GM12873 (cell line): ENCODE results near the gene DNAJC3.

Source experiments
- TF ChIP-seq, protein P1 (sequence below): IDR thresholded peaks from 2 replicates; pipeline ENCODE4 v1.5.1; 2012; ENCODE audit warnings: low read depth, mild to moderate bottlenecking, moderate library complexity, low read length, control low read depth; ENCODE audit not compliant: insufficient read depth; ENCODE audit errors: missing control alignments

Gene DNAJC3

GRCh38 chr13:95641291-95642027, 35.5 kb upstream of the DNAJC3 start:
- TF ChIP-seq, protein P1, sequence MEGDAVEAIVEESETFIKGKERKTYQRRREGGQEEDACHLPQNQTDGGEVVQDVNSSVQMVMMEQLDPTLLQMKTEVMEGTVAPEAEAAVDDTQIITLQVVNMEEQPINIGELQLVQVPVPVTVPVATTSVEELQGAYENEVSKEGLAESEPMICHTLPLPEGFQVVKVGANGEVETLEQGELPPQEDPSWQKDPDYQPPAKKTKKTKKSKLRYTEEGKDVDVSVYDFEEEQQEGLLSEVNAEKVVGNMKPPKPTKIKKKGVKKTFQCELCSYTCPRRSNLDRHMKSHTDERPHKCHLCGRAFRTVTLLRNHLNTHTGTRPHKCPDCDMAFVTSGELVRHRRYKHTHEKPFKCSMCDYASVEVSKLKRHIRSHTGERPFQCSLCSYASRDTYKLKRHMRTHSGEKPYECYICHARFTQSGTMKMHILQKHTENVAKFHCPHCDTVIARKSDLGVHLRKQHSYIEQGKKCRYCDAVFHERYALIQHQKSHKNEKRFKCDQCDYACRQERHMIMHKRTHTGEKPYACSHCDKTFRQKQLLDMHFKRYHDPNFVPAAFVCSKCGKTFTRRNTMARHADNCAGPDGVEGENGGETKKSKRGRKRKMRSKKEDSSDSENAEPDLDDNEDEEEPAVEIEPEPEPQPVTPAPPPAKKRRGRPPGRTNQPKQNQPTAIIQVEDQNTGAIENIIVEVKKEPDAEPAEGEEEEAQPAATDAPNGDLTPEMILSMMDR: no peak

DNA sequence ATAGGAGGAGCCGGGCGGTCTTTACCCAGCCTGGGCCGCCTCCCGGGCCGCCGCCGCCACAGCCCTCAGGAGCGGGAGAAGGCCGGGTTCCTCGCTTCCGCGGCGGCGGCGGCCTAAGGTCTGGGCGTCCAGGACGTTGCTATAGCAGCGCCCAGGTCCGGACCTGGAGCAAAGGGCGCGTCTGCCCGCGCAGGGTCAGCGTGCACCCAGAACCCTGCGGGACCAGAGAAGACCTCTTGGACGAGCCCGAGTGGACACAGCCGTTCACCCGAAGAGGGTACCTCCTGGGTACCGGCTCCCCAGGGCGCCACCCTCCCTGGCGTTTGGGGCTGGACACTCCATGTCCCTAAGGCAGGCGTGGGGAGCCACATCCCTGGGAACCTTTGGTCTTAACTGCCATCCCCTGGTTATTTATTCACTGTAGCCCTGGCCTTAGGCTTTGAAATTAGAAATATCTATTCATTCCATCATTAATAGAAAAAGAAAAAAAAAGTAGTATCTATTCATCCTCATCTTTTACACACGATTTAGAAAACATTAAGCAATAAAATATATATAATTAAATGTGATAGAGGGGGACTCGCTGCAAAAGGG, 34.8 kb upstream of the DNAJC3 start:
- TF ChIP-seq, protein P1: no peak

GRCh38 chr13:95642999-95643398, 33.9 kb upstream of the DNAJC3 start:
- TF ChIP-seq, protein P1: no peak

- TF ChIP-seq, protein P1: no peak
These were observed 33.4 kb upstream of the DNAJC3 start for GRCh38 chr13:95643571-95643935.

GRCh38 chr13:95643936-95644598, 32.9 kb upstream of the DNAJC3 start:
- TF ChIP-seq, protein P1: no peak

- TF ChIP-seq, protein P1: no peak
These were observed 32.3 kb upstream of the DNAJC3 start, which contains the start of gene DZIP1 for GRCh38 chr13:95644601-95645052. DZIP1 (minus strand) TSS chr13:95644706; CDS start chr13:95642029, 2,677 bp downstream.

DNA sequence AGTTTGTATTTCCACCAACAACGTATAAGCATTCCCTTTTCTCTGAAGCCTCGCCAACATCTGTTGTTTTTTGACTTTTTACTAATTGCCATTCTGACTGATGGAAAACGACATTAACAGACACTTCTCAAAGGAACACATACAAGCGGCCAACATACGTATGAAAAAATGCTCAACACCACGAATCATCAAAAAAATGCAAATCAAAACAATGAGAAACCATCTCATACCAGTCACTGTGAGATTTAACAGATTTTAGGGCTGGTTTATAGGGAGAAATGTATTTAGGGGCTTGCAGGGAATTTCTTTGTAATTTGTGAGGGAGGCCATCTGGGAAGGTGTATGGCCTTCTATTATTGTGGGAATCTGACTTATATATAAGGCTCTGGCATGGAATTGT, 29.6 kb upstream of the DNAJC3 start:
- TF ChIP-seq, protein P1: no peak
